DMS79 treated with DMSO at 0.1 percent for 48 hours (cell line): ENCODE measurements around the gene GPR152.

ENCODE experiments used
- DNase-seq: peaks from one replicate; lab custom pipeline; 2025; lab: John Stamatoyannopoulos, UW

The GPR152 gene

GRCh38 chr11:67465189-67465510, 12.6 kb upstream of the GPR152 start:
- DNase-seq: no peak

DNA sequence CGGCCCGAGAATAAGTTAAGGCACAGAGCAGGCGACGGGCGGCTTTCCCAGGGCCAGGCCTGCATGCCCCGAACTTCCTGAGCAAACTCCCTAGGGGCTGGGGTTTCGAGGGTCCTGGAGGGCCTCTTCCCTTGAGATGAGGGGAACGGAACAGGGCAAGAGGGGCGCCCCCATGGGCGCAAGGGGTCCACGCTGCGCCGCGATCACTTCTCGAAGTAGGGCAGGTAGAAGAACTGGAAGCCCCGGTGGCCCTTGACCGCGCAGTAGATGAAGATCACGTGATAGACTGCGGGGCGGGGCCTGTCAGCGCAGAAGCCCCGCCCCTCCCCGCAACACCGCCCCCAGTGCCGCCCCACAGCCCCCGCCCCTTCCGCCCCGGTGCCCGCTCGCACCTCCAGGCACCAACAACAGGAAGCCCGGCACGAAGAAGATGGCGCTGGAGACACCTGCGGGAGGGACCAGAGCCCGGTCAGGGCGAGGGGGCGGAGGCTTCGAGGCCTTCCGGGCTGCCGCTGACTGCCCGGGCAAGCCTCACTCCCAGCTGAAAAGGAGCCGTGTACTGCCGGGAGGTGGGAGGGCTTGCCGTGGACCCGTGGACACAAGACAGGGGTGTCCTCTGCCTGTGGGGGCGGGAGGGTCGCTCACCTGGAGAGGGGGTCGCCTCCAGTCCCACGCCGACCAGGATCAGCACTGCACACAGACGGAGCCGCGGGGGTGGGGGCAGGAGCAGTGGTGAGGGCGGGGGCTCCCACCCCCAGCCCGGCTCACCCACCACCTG, 12.1 kb upstream of the GPR152 start:
- DNase-seq: peak; percentile 34

- DNase-seq: no peak
These were observed 11.3 kb upstream of the GPR152 start for GRCh38 chr11:67463680-67464410.

- no peak for DNase-seq
These were observed 10.7 kb upstream of the GPR152 start for GRCh38 chr11:67463186-67463585.

GRCh38 chr11:67458266-67458665, 5.7 kb upstream of the GPR152 start:
- no peak for DNase-seq

DNA sequence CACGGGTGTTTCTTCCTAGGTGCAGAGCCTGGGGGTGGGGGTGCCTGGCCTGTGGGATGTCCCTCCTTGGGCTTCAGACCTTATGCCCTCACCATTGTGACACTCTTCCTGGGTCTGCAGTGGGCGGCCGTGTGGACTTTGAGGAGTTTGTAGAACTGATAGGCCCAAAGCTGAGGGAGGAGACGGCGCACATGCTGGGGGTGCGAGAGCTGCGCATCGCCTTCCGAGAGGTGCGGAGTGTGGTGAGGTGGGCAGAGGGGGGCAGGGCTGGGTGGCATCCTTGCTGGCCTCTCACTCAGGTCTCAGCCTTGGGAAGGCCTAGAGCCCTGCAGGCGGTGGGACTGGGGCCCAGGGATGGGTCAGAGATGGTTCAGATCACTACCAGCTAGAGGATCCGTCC, 4.9 kb upstream of the GPR152 start:
- DNase-seq: no peak

DNA sequence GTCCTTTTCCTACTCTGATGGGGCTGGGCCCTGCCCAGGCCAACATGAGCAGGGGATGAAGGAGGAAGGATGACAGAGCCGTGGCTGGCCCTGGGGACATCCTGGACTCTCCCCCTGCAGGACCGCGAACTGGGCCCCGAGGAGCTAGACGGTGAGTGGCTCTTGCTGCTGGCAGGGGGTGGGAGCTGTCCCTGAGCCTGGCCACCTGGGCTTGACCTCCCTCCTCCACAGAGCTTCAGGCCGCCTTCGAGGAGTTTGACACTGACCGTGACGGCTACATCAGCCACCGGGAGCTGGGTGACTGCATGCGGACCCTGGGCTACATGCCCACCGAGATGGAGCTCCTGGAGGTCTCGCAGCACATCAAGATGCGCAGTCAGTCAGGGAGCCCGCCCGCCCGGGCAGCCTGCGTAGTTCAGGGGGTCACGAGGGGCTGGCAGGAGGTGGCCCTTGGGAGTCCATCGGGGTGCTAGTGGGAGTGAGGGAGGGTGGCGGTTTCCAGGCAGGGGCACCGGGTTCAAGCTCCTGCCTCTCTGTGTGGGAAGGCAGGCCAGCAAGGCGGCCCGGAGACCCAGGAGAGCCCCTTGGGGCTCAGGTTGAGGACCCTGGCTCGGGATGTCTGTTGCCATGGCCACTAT, 3.7 kb upstream of the GPR152 start:
- no peak for DNase-seq

- DNase-seq: no peak
These were observed 2.5 kb upstream of the GPR152 start, which contains the start of gene CABP4 for GRCh38 chr11:67455054-67455453. Gene CABP4 (plus strand): TSS chr11:67455354. CDS start chr11:67455424, 70 bp downstream.

- no peak for DNase-seq
These were observed 1.5 kb upstream of the GPR152 start for GRCh38 chr11:67453816-67454732.

- DNase-seq: no peak
These were observed 912 bp downstream of the GPR152 start for GRCh38 chr11:67451658-67451976.

DNA sequence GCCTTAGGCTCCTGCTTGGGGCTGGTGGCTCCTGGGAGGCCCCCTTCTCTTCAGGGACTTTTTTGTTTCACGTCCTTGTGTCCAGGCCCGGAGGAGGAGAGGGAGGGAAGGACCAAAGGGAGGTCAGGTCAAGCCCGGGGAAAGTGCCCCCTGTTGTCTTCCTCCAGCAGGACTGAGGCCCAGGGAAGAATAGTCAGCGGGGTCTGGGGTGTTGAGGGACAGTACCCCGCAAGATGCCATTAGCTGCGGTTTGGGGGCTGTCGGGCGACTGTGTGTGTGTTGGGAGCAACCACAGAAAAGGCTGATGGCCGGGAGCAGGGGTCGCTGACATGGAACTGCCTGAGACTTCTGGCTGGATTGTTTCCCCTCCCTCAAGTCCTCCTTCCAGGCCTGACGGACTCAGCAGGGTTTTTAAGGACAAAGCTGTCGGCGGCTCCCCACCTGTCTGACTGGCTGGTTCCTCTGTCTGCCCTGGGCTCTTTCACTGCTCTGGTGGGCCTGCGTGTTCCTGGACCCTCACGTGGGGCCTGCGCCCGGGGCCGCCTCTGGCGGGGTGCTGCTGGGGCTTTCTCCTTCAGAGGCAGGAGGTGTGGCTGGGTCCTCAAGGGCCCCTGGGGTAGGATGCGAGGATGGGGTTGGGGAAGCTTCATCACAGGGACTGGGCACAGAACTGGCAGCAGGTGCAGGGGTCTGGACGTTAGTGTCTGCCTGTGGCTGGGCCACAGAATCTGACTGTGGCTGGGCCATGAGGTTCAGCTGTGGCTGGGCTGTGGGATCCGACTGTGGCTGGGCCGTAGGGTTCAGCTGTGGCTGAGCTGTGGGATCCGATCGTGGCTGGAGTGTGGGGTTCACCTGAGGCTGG, 1.5 kb downstream of the GPR152 start:
- DNase-seq: no peak

- no peak for DNase-seq
These were observed 3.2 kb downstream of the GPR152 start for GRCh38 chr11:67449116-67449844.

DNA sequence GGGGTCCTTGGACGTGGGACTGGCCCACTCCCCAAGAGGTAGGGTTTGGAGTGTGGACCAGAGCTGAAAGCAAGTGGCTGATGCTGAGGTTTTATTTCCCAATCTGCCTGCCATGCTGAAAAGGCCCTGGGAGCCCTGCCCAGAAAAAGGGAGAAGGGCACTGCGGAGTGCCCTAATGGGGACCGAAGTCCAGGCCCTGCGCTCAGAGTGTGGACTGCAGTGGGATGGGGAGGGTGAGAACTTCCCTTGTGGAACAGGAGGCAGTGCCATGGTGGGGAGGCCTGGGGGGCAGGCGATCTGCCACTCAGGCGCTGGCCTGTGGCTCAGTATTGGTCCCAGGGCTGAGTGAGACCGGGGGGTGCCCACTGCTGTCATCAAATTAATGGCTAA, 4.3 kb downstream of the GPR152 start:
- DNase-seq: no peak

DNA sequence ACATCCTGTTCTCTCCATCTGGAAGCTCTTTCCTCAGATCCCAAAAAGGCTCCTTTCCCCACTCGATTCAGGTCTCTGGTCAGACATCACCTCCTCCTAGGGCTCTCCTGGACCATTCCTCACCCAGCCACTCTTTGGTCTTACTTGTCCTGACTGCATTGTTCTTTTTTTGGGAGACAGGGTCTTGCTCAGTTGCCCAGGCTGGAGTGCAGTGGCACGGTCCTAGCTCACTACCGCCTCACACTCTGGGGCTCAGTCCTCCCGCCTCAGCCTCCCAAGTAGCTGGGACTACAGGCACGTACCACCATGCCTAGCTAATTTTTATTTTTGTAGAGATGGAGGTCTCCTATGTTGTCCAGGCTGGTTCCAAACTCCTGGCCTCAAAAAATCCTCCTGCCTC, 7.0 kb downstream of the GPR152 start:
- no peak for DNase-seq

GRCh38 chr11:67442504-67443404, 9.8 kb downstream of the GPR152 start:
- no peak for DNase-seq

DNA sequence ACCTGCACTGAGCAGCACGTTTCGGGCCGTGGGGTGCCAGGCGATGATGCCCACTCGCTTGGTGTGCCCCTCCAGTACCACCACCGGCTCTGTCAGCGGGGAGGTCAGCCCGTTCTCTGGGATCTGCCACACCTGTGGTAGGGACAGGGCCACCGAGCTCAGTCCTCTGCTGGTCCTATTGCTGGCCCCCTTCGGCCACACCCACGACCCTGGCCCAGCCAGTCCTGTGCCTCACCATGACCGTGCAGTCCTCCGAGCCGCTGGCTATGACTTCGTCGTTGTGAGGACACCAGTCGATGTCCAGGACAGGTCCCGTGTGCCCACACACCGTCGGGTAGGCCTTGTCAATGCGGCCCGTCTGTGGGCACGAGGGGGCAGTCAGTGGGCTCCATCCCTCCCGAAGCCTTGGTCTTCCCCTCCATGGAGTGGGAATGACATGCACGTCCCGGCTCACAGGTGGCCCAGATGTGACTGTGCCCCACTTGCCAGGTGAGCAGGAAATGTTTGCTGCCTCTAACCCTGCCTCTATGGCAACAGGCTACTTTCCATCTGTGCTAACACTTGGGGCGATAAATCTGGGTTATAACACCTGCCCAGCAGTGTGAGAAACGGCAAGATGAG, 10.7 kb downstream of the GPR152 start:
- DNase-seq: no peak

- no peak for DNase-seq
These were observed 11.4 kb downstream of the GPR152 start for GRCh38 chr11:67441098-67441563.

DNA sequence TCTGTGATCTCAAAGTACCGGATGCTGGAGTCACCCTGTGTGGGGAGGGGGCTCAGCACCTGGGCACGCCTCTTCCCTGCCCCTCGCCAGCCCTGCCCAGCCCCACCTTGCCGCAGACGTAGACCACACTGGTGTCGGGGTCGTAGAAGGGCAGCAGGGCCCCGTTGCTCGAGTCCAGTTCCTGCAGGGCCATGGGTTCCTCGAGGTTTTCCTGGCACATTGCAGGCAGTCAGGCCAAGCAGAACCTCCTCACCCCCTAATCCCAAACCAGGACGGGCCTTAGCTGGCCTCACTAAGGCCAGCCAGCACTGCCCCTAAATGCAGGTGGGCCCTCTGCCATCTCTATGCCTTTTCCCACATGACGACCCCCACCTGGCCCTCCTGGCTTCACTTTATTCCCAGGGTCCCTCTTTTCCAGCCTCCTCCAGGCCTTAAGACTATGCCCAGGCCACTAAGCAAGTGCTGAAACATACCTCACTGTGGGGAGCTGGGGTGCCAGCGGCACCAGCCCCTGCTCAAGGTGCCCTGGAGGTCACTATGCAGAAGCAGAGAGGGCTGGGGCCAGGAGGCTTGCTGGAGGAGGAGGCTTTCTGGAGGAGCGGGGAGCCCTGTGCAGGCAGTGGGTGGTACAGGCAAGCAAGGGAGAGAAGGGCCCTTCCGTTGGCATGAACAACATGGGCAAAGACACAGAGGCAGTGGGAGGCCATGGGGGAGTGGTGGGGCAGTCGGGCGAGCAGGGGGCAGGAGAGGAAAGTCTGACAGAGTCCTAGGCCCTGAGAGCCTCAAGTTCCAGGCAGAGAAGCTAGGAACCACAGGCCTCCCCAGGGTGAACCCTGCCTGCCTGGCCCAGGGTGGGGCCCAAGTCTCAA, 12.1 kb downstream of the GPR152 start:
- DNase-seq: no peak
